GM21447 (cell line): Measurements from ENCODE around the gene CACNA1A.
"Not testable (repeated sequence)": the region's sequence is repeated elsewhere in the genome, so short reads cannot be mapped to it uniquely, and the experiment has no call there.

ENCODE experiments used
- ATAC-seq: cut with Tn5 transposase; IDR thresholded peaks from one replicate; pipeline ENCODE4 v1.9.1; 2021; ENCODE audit not compliant: unreplicated experiment

The CACNA1A gene

GRCh38 chr19:13282486-13283065 is 223.7 kb downstream of the CACNA1A start:
- ATAC-seq: no peak

DNA sequence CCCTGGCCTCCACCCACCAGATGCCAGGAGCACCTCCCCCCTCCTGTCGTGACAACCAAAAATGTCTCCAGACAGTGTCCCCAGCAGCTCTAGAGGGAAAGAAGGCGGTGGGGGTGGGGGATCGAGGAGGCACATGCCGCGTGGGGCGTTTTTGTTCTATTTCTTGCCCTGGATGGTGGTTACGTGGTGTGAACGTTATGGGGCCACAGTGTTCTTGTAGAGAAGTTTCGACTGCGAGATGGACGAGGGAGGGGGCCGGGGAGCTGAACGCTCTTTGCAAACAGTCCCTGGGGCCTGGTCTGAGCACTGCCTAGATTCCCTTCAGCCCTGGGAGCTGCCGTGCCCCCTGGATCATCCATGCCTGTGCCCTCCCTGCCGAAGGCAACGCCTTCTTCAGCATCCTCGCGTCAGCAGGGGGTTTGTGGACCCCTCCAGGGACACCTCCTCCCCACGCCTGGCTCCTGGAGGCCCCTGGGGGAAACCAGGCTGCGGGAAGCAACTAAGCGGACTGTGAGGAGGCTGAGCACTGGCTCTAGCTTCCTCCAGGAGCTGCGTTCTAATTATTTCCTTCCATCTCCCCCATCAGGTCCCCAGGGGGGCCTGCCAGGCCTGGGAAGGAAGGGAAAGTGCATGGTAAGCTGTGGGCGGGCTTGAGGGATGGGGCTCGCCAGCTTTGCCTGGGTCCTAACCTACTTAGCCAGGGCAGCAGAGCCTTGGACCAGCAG is 224.6 kb downstream of the CACNA1A start:
- ATAC-seq: no peak

DNA sequence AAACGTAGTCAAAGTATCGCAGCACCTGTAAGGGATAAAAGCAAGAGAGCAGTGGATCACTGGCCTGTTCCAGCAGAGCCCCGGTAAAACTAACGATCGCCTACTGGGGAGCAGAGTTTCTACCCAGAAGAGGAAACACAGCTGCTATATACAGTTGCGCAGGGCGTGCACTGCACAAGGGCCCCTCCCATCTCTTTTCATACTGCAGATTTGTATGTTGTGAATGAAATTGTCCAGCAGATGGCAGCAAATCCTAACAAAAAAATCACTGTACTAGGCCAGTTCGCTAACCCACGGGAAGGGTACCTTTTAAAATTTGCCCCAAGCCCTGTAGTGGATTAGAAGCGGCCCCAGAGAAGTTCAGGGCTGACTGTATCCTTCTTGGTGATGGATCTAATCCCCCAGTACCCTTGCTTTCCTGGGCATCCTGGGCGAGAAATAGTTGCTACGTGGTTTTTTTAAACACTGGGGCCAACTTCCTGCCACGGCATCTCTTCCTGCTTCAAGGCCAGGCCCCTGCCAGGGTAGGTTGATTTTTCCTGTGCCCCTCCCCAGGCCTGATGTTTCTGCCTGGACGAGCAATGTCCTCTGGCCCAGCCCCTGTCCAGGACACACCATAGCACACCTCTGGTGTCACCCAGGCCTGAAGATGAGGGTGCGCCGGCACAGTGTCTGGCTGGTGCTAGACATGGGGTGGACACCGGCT is 229.0 kb downstream of the CACNA1A start:
- ATAC-seq: no peak

- ATAC-seq: no peak
Observed at GRCh38 chr19:13275016-13275722, 231.1 kb downstream of the CACNA1A start.

GRCh38 chr19:13270514-13271105 is 235.7 kb downstream of the CACNA1A start:
- no peak for ATAC-seq

- ATAC-seq: no peak
Observed at GRCh38 chr19:13269348-13269747, 236.9 kb downstream of the CACNA1A start.

DNA sequence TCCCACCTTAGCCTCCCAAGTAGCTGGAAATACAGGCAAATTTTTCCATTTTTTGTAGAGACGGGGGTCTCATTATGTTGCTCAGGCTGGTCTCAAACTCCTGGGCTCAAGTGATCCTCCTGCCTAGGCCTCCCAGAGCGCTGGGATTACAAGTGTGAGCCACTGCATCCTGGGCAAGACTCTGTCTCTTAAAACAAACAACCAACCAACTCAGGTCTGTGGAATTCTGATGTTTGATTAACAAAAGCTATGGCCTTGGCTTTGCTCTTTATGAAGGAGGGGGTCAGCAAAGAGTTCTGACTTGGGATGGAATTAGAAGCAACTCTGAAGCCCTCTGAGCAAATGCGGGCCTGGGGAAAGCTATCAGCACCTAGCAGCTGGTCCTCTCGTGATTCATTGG is 238.4 kb downstream of the CACNA1A start:
- no peak for ATAC-seq

DNA sequence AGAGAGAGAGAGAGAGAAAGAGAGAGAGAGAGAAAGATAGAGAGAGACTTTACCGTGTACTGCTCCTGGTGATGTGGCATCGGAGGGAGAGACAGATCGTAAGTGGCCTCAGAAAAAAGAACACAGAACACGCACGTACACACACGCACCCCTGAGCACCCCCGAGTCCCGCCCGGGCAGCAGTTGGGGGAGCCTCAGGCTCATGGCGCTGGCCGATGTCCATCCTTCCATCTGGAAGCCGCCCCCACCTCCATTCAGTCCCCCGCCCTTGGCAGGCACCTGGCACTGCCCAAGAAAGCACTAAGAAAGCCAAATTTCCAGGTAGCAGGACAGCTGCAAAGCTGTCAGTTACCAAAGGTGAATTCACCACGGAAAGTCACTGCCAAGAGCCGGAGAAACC is 239.1 kb downstream of the CACNA1A start:
- no peak for ATAC-seq

DNA sequence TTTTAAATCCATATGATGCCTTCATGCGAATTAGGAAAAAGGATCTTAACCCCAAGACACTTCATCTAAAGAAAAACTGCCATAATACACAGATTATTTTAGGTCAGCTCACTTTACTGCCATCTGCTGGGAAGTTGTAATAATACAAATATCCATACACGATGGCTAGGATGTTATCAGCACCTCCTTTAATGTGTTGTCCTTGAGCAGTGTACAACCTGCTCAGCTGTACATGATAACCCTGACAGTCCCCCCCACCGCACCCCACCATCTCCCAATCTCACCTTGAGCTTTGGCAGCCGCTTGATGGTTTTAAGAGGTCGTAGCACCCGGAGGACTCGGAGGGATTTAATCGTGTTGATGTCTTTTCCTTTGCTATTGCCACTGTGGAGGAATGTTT is 243.8 kb downstream of the CACNA1A start:
- no peak for ATAC-seq

GRCh38 chr19:13260883-13261653 is 245.2 kb downstream of the CACNA1A start:
- ATAC-seq: peak; percentile 64

GRCh38 chr19:13256918-13257317 is 249.4 kb downstream of the CACNA1A start:
- no peak for ATAC-seq

GRCh38 chr19:13256398-13256797 is 249.9 kb downstream of the CACNA1A start:
- ATAC-seq: not testable (repeated sequence)

- ATAC-seq: no peak
Observed at GRCh38 chr19:13255719-13256059, 250.6 kb downstream of the CACNA1A start.

GRCh38 chr19:13255041-13255718 is 251.1 kb downstream of the CACNA1A start:
- ATAC-seq: no peak

GRCh38 chr19:13252569-13253335 is 253.5 kb downstream of the CACNA1A start:
- ATAC-seq: no peak

- ATAC-seq: no peak
Observed at GRCh38 chr19:13244920-13245319, 261.4 kb downstream of the CACNA1A start.

- ATAC-seq: no peak
Observed at GRCh38 chr19:13241231-13242104, 264.8 kb downstream of the CACNA1A start.

GRCh38 chr19:13240312-13241022 is 265.8 kb downstream of the CACNA1A start:
- ATAC-seq: no peak
